ENCODE results near the gene DLG1.
"Not testable (repeated sequence)": the region's sequence is repeated elsewhere in the genome, so short reads cannot be mapped to it uniquely, and the experiment has no call there.

DNA sequence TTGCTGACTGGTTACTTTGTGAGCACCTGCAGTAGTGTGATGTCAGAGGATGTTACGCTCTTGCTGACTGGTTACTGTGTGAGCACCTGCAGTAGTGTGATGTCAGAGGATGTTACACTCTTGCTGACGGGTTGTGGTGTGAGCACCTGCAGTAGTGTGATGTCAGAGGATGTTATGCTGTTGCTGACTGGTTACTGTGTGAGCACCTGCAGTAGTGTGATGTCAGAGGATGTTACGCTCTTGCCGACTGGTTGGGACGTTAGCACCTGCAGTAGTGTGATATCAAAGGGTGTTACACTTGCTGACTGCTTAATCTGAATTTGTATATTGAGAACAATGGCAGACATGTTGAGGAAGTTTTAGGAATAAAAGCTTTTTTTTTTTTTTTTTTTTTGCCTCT, 263.6 kb downstream of the DLG1 start:
- TF ChIP-seq, protein P1, sequence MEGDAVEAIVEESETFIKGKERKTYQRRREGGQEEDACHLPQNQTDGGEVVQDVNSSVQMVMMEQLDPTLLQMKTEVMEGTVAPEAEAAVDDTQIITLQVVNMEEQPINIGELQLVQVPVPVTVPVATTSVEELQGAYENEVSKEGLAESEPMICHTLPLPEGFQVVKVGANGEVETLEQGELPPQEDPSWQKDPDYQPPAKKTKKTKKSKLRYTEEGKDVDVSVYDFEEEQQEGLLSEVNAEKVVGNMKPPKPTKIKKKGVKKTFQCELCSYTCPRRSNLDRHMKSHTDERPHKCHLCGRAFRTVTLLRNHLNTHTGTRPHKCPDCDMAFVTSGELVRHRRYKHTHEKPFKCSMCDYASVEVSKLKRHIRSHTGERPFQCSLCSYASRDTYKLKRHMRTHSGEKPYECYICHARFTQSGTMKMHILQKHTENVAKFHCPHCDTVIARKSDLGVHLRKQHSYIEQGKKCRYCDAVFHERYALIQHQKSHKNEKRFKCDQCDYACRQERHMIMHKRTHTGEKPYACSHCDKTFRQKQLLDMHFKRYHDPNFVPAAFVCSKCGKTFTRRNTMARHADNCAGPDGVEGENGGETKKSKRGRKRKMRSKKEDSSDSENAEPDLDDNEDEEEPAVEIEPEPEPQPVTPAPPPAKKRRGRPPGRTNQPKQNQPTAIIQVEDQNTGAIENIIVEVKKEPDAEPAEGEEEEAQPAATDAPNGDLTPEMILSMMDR (conservative IDR thresholded peaks at IDR 0.05; ENCODE audit: low read length), result not testable (repeated sequence)
- TF ChIP-seq EZH2phosphoT487 (IDR thresholded peaks at IDR 0.05; ENCODE audit: borderline replicate concordance, low read depth, low read length), result not testable (repeated sequence)
